Measurements from ENCODE around the gene CMIP.

GRCh38 chr16:81601008-81601428, 156.4 kb downstream of the CMIP start:
- TF ChIP-seq CTCF (IDR thresholded peaks at IDR 0.05) (no peak), POLR2A (IDR thresholded peaks at IDR 0.05) (no peak)

All from thyroid gland (tissue), 4 donors.